GM12874 (cell line): ENCODE data around the gene IKZF2.

ENCODE experiments used
- CTCF ChIP-seq: IDR thresholded peaks from 2 replicates; pipeline ENCODE4 v1.5.1; 2011; ENCODE audit warnings: low read depth, mild to moderate bottlenecking, control low read depth, low read length, moderate library complexity; ENCODE audit not compliant: insufficient read depth

IKZF2 gene

GRCh38 chr2:213065583-213066442 is 85.6 kb downstream of the IKZF2 start:
- TF ChIP-seq CTCF: no peak

- TF ChIP-seq CTCF: no peak
Measured at GRCh38 chr2:213064099-213064498, 87.3 kb downstream of the IKZF2 start.

- no peak for TF ChIP-seq CTCF
Measured at GRCh38 chr2:213057977-213058376, 93.4 kb downstream of the IKZF2 start.

GRCh38 chr2:213046431-213046830 is 105.0 kb downstream of the IKZF2 start:
- no peak for TF ChIP-seq CTCF

GRCh38 chr2:213043566-213043965 is 107.8 kb downstream of the IKZF2 start:
- TF ChIP-seq CTCF: no peak

GRCh38 chr2:213042262-213042661 is 109.2 kb downstream of the IKZF2 start:
- no peak for TF ChIP-seq CTCF

GRCh38 chr2:213036836-213037235 is 114.6 kb downstream of the IKZF2 start:
- no peak for TF ChIP-seq CTCF
